ENCODE measurements around the gene PAAF1. TPM values are rescaled to one million over a fixed set of nuclear protein-coding genes. Genes with fewer than 3 reads are reported as not detected.
"Not testable (repeated sequence)": the region's sequence is repeated elsewhere in the genome, so short reads cannot be mapped to it uniquely, and the experiment has no call there.

Gene PAAF1
- 8.2 and 10.6 TPM in 2 replicates for total RNA-seq

DNA sequence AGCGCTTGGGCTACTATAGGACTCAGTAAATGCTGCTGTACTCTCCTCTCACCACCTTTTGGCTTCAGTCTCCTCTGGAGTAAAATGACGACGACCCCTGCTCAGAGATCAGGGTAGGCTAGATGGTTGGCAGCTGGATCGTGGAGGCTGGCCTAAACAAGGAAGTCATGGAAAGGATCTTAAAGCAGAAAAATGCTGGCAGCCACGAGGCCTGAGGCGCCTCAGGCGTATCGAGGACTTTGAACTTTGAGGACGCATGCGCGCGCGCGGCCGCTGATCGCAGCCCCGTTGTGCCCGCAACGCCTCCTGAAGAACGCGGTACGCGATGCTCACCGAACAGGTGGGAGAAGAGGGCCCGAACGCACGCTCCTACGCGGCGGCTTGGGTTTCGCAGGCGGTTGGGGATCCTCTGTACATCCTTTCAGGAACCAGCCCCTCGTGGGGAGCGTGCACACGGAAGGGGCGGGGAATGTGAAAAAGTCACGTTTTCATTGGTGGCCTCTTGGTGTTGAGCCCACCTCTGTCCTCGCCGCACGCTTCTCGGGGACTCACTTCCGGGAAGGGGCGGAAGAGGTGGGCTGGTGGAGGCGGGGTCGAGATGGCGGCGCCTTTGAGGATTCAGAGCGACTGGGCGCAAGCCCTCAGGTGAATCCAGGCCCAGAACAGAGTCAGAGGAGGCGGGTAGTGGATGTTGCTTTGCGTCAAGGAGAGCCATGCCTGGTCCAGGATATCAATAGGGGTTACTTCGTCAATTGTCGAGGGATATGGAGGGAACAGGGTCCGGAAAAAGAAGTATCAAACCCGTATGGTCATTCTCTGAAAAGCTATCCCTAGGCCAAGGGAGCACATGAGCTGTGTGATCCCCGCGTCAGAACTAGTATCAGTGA is at the start of gene PAAF1, which contains the start of gene COA4:
Gene PAAF1, plus strand, starts transcription at position 576 of the 887 bp plus-strand sequence. Its CDS starts 23 bp downstream, at position 599.
Gene COA4, minus strand, starts transcription at position 423 of the 887 bp plus-strand sequence. CDS start 3,468 bp downstream, outside the sequence.
- peak; percentile 97 for DNase-seq

DNA sequence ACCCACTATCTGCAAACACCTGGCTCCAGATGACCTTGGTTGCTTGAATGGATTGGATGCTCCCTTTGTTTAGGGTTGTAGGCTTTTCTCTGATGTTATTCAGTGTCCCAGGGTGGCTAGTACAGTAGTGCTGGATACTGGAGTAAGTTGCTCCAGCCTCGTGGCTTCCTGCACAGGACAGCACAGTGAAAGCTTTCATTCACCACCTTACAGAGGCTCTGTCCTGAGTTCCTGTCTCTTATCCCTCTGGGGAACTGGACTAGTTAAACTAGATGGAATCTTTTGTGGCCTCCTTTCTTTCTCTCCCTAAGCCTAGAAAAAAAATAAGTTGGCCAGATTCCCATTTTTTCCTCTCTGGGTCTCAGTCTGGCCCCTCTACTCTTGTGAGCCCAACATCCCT is 46.5 kb upstream of the PAAF1 start:
- no peak for DNase-seq

DNA sequence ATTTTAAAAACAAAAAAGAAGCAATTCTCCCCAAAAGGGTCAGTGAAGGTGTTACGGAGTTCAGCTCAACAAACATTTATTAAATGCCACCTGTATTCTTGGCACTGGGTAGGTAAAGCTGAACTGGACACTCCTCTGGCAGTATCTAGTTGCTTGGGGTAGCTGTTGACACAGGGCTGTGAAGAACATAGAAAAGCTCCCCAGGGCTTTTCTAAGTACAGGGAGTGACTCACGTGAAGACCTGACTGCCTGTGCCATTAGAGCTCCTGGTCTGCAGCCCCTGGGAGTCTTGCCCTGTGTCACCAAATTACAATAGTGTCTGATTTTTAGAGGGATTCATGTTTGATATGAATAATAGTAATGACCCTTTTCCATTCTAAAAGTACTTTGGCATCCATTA is 43.7 kb upstream of the PAAF1 start:
- no peak for DNase-seq

DNA sequence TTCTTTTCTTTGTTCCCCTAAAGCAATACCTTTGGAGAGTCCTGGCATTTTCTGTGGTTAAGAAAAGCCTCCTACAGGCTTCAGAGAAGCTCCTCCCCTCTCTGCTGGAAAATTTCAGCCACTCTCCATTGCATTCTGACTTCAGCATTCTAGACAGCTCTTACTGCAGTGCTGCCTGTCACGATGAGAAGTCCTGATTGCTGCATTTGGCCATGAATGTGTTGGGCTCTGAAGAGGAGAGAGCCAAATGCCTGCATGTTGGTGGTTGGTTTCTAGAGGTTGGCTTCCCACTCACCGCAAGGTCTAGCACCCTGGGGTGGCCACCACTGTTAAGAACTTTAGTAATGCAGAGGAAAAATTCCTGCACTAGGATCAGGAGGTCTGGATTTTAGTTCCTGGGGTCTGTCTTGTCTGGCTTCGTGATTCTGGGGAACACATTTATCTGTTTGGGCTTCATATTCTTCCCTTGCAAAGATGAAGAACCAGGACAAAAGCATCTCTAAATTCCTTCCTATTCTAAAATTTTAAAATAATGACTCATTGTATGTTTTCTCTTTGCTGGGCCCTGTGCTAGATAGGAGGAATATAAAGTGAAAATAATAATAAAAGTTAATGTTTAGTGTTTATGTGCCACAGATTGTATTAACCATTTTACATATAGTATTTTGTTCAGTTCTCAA is 38.2 kb upstream of the PAAF1 start:
- DNase-seq, result no peak

DNA sequence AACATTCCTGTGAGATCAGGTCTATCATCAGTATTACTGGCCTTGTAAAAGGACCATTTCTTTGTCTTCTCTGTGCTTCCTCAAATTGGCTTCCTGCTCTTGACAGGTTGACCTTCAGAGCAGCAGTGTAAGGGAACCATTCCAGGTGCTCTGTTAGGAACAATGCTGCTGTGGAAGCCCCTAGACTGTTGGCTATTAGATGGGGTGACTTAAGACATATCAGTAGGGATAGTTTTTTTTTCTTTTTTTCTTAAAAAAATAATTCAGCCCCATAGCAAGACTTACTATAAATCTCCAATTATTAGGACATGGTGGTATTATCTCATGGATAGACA is 37.7 kb upstream of the PAAF1 start:
- peak; percentile 4 for DNase-seq

DNA sequence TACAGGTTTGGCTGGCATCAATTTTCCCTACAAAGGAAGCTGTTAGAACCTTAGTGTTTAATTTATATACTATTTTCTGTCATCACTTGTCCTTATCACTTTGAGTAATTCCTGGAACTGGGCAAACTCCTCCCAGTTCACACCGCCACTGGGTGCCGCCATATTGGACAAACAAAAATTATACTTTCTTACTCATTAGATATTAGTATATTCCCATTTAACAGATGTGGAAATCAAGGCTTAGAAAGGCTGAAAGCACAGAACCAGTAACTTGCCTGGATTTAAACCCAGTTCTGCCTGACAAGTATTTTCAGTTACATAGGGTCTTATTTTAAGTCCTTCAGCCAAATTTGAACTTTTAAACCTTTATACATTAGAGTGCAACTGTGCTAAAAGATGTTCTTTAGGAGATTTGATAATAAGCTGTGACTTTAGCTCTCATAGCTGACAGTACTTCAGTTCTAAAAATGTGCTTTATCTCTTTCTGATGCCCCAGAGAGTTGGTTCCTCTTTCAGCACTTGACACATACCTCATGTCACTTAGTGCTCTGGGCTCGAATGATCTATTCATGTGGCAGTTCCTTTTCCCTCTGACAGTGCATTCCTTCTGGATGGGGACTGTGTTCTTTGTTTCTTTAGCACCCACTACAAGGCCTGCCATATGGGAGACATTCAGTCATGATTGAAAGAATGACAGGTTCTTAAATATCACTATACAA is 25.6 kb upstream of the PAAF1 start:
- no peak for DNase-seq

- DNase-seq, result no peak
Observed at GRCh38 chr11:73852049-73852448, 24.8 kb upstream of the PAAF1 start.

- no peak for DNase-seq
Observed at GRCh38 chr11:73854680-73855079, 22.1 kb upstream of the PAAF1 start.

DNA sequence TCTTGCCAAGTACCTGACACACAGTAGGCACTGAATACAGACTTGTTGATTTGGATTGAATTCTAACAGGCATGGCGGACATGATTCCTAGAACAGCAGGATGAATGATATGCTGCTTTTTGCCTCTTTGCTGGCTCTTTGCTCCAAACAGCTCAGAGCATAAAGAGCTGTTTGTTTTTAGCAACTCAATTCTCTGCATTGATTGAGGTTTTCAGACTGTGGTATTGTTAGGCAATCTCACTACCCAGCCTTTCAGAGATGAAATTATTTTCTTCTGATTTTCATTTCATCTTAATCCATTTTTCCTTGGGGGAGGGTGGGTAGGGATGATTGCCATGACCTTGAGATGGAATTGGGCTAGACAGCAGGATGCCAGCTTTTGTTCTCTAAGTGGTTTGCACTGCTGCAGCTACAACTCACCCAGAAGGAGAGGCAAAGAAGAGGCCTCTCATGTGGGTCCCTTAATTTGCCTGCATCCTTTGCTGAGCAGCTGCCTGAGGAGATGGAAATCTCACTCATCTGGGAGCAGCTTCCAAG is 20.7 kb upstream of the PAAF1 start:
- DNase-seq, result no peak

- no peak for DNase-seq
Observed at GRCh38 chr11:73859671-73860070, 17.1 kb upstream of the PAAF1 start.

DNA sequence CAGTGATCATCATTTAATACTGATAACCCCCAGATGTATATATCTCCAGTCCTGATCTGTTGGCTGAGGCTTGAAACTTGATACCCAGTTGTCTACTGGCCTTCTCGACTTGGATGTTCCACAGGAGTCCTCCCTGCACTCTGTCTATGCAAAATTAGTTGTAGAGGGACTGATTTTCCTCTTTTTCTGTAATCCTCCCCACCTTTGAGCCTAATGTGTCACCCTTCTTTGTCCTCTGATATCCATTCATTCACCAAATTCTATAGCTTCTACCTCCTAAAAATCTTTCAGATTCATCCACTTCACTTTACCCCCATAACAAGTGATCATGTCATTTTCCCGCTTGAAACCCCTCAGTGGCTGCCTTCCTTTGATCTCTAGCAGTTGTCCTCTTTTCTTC is 16.6 kb upstream of the PAAF1 start:
- no peak for DNase-seq

- DNase-seq, result no peak
Observed at GRCh38 chr11:73862986-73863385, 13.8 kb upstream of the PAAF1 start.

DNA sequence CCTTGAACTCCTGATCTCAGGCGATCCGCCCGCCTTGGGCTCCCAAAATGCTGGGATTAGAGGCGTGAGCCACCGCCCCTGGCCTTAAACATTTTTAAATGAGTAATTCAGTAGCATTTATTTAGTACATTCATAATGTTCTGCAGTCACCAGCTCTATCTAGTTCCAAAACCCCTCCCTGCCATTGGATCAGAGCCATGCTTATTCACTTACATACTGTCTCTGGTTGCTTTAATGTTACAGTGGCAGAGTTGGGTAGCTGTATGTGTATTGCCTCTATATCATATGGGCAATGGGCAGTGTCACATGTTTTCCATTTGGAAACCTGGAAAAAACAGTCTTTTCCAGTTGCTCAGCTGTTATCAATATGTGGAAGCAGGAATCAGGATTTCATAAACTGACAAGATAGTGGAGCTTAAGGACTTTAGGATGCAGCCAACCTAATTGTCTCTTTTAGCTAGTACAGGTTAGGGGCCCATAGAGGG is 10.7 kb upstream of the PAAF1 start:
- DNase-seq, result peak; percentile 30

GRCh38 chr11:73866586-73866996 is 10.2 kb upstream of the PAAF1 start:
- DNase-seq, result peak; percentile 90

DNA sequence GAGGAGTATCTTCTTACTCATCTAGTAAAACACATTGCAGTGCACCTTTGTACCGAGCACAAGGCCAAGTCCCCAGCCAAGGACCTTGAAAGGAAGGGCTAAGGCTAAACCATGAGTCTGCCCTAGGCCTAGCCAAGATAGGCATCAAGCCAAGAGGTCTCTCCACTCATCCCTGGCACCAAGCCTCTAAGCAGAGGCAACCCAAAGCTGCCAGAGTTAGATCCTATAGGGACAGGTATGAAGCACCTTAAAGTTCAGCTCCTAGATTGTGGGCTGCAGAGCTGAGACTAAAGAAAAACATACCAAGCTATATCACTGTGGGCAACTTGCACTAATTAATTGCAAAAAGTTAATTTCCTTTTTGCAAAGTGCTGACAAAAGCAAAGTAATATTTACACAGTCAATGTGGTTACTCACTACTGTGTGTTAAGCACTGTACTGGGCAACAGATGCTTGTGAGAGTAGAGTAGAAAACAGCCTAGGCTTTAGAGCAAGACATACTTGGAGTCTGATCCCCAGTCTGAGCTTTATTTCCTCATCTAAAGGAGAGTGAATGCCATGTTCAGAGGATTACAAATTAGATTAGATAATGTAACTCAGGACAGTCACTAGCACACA is 7.4 kb upstream of the PAAF1 start:
- DNase-seq, result no peak

GRCh38 chr11:73870261-73870660 is 6.5 kb upstream of the PAAF1 start:
- no peak for DNase-seq

- DNase-seq, result no peak
Observed at GRCh38 chr11:73872749-73873357, 3.9 kb upstream of the PAAF1 start.

DNA sequence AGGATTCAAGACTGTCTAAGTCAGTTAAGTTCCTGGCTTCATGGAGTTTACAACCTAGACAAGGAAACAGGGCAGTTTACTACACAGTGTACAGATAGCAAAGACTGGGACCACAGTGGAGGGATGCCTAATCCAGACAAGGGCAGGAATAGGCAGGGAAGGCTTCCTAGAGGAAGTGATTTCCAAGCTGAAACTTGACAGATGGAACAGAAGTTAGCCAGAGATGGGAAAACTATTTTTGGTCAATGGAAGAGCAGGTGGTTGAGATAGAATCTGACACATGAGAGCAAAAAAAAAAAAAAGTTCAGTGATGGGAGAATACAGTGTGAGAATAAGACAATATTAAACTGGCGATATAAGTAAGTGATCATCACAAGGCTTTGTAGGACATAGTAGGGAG is 1.4 kb upstream of the PAAF1 start:
- DNase-seq, result no peak

DNA sequence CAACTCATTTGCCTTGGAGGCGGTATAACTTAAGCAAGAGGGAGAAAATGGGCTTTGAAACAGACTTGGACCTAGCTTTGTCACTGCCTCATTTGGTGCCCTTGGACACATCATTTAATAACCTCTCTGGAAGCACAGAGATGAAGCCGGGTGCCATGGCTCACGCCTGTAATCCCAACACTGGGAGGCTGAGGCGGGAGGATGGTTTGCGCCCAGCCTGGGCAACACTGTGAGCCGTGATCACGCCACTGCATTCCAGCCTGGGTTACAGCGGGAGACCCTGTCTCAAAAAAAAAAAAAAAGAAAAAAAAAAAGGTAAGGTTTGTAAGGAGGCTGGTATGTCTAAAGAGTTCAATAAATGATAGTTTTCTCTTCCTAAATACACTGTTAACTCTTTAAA is 959 bp upstream of the PAAF1 start:
- peak; percentile 12 for DNase-seq

DNA sequence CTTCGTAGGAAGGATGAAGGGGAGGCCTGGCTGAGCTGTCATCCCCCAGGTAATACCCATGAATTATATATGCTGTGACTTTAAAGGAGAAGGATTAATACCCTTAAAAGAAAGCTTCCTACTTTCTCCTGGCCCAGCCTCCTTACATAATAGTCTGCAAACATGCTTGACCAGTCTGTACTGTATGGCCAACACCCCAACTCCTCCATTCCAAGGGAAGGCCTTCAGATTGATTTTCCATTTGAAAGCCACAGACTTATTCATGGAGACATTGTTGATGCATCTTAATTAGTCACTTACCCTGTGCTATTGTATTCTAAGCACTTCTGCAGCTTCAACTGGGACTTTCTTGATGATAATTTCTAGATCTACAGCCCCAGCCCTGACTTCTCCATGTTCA is 2.0 kb downstream of the PAAF1 start:
- DNase-seq, result no peak

- not testable (repeated sequence) for DNase-seq
Observed at GRCh38 chr11:73880449-73880848, 3.6 kb downstream of the PAAF1 start.

GRCh38 chr11:73883856-73884255 is 7.1 kb downstream of the PAAF1 start:
- no peak for DNase-seq

Measured in dermis blood vessel endothelial cell (primary cell).